ENCODE results near the gene EFCC1. TPM values are rescaled to one million over a fixed set of nuclear protein-coding genes. Genes with fewer than 3 reads are reported as not detected.

Gene EFCC1
- total and polyA plus RNA-seq, 2 of the 8 experiments (the other 6 are each of a cell fraction or from before 2014, with no cell fraction given): 0.14 to 0.37 TPM

GRCh38 chr3:129016356-129016719, 15.2 kb downstream of the EFCC1 start:
- H3K14ac ChIP-seq (ENCODE audit: insufficient read length): no peak overlapping the region
- H2BK5ac ChIP-seq (ENCODE audit: low read depth, low read length): no peak overlapping the region
- ChIA-PET POLR2A (ENCODE audit: partially characterized antibody) (interaction anchor here (1.1 to 1.4 kb wide), 2 partner anchors 10 to 14 kb away, joined by 3 read pairs; no protein-coding TSS in a partner anchor), CTCF (ENCODE audit: partially characterized antibody) (interaction anchor here (0.8 to 3.5 kb wide), 13 partner anchors 9 to 228 kb away, joined by 3 to 25 read pairs (median 4); partner anchors contain the start of gene GP9)
- no peak overlapping the region for H4K8ac ChIP-seq (ENCODE audit: extremely low read depth, insufficient read depth, low read length)
- no peak overlapping the region for H3K27ac ChIP-seq (ENCODE audit: low read depth, low read length)
- no peak overlapping the region for H4K91ac ChIP-seq (replicated peaks; ENCODE audit: insufficient read length, low read length)
- no peak for TF ChIP-seq ASH2L (IDR thresholded peaks at IDR 0.05; ENCODE audit: low read length)
- no peaks in the 10 kb centered on the region for H3K36me3 ChIP-seq (ENCODE audit: control insufficient read depth in 2 of 4, insufficient read depth in 4 of 4, low read length in 3 of 4)
- H3K18ac ChIP-seq (ENCODE audit: extremely low read depth, low read length): no peak overlapping the region
- H3K4ac ChIP-seq (replicated peaks; ENCODE audit: insufficient read length, low read depth, low read length): no peak overlapping the region
- FAIRE-seq (no peak), DNase-seq (ENCODE audit: low read depth in 1 of 2, low spot score in 2 of 2) (no peak)
- peak overlapping the region; percentile 4; the same call in 1 of the 2 replicates for H2BK15ac ChIP-seq (ENCODE audit: low read length)
- H3K9ac ChIP-seq (replicated peaks in 1 of 4; ENCODE audit: extremely low read depth in 1 of 4, low read depth in 3 of 4, low read length in 3 of 4): no peak overlapping the region
- peaks cover 0 to 4% (median 0%) of the 10 kb centered on the region in 4 experiments; a peak in 1 of 7 replicates for H3K27me3 ChIP-seq (replicated peaks in 1 of 4; ENCODE audit: control insufficient read depth in 3 of 4, extremely low read depth in 1 of 4, insufficient read depth in 3 of 4, low read length in 3 of 4)
- H3K23me2 ChIP-seq (ENCODE audit: low read depth, low read length): no peaks in the 10 kb centered on the region
- no peak overlapping the region for H2BK120ac ChIP-seq (replicated peaks; ENCODE audit: low read depth, low read length)
- no peak overlapping the region for H3K56ac ChIP-seq (replicated peaks; ENCODE audit: insufficient read length, low read depth, low read length)
- no peaks in the 10 kb centered on the region for H3K79me2 ChIP-seq (ENCODE audit: control insufficient read depth in 1 of 2, insufficient read depth in 2 of 2, low read length in 2 of 2)
- no peaks in the 10 kb centered on the region for H3K79me1 ChIP-seq (ENCODE audit: low read depth, low read length)
- H2AFZ ChIP-seq (ENCODE audit: low read length): no peak overlapping the region
- H4K20me1 ChIP-seq (replicated peaks in 1 of 2; ENCODE audit: control insufficient read depth in 1 of 2, insufficient read depth in 2 of 2, low read length in 2 of 2): no peaks in the 10 kb centered on the region
- no peak overlapping the region for H3K23ac ChIP-seq (ENCODE audit: insufficient read length)
- H4K5ac ChIP-seq (ENCODE audit: insufficient read length, low read depth, low read length): no peak overlapping the region
- H3K9me3 ChIP-seq (ENCODE audit: insufficient read depth in 2 of 2, low read depth in 1 of 2, low read length in 1 of 2): no peaks in the 10 kb centered on the region
- 85% methylated on average over 6 of the region's 6 CpGs; no CpG with 5 or more reads in 1 of the 2 experiments for WGBS, 2 experiments (ENCODE audit: extremely low coverage in 1 of 2, insufficient coverage in 1 of 2, insufficient read length in 1 of 2, insufficient replicate concordance in 2 of 2, low coverage in 1 of 2, low lambda C conversion rate in 2 of 2, missing lambda C conversion rate in 1 of 2)
- no peak overlapping the region for H2AK5ac ChIP-seq (ENCODE audit: low read depth, low read length)
- no peak overlapping the region for H3K4me2 ChIP-seq (ENCODE audit: insufficient read depth in 1 of 2, low read depth in 2 of 2, low read length in 2 of 2)
- H2BK12ac ChIP-seq (ENCODE audit: low read depth, low read length): no peak overlapping the region
- H2BK20ac ChIP-seq (ENCODE audit: low read length): no peak overlapping the region
- H3K4me3 ChIP-seq (ENCODE audit: extremely low read depth in 1 of 4, insufficient read depth in 2 of 4, low read depth in 3 of 4, low read length in 4 of 4): no peak overlapping the region
- H3K4me1 ChIP-seq (replicated peaks in 1 of 4; ENCODE audit: control insufficient read depth in 3 of 4, insufficient read depth in 4 of 4, low read length in 3 of 4): peaks cover 0 to 7% (median 1%) of the 10 kb centered on the region in 4 experiments; a peak in 2 of 7 replicates
